ENCODE data around the gene FUT8.
"Not testable (repeated sequence)": the region's sequence is repeated elsewhere in the genome, so short reads cannot be mapped to it uniquely, and the experiment has no call there.

The FUT8 gene

DNA sequence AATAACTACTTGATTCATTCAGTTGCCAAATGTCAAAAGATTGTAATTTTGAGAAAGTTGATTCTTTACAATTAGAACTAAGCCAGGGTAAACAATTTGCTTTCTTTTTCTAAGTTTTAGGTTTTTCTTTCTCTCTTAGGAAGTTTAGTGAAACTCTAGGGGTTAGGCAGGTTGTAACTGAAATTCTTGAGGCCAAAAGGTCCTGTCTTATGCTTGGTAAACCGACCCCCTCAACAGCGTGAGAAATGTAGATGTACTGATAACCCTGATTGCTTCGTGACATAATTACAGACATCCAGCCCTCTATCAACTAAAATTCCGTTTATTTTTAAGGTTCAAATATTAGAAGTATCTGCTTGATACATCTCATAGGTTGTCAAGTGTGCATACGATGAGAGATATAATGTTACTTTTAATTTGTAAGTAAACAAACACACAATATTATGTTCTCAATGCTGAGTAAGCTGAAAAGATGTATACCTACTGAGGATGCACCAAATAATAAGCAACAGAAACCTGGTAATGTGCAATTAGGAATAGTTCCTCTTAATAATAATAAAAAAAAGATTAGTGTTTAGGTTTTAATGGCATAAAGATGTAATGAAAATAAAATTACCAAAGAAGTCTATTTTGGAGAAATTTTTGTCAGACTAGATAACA lies 7.2 kb downstream of the FUT8 start:
- no peak for DNase-seq

DNA sequence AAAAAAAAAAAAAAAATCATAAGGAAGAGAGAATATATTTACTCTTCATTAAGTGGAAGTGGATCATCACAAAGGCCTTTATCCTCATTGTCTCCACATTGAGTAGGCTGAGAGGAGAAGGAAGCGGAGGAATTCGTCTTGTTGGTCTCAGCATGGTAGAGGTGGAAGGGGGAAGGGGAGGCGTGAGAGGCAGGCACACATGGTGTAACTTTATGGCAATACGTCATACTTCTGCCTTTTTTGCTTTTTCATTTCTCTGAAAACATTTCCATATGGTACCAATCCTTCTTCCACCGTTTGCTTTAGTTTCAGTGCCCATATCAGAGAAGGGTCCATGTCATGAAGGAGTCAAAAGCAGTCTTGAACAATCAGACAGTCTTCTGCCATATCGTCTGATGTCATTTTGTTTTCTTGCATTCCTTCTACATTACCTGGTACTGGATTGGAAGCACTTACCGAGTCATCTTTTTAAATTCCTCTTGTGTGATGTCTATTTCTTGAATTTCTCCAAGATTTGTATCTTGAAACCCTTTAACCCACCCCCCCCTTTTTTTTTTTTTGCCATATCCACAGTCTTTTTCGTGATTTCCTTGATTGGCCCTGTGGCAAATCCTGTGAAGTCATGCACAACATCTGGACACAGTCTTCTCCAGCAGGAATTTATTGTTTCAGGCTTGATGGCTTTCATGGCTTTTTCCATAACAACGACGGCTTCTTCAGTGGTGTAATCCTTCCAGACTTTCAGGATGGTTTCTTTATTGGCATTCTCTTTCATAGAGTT lies 8.9 kb downstream of the FUT8 start:
- DNase-seq: no peak

DNA sequence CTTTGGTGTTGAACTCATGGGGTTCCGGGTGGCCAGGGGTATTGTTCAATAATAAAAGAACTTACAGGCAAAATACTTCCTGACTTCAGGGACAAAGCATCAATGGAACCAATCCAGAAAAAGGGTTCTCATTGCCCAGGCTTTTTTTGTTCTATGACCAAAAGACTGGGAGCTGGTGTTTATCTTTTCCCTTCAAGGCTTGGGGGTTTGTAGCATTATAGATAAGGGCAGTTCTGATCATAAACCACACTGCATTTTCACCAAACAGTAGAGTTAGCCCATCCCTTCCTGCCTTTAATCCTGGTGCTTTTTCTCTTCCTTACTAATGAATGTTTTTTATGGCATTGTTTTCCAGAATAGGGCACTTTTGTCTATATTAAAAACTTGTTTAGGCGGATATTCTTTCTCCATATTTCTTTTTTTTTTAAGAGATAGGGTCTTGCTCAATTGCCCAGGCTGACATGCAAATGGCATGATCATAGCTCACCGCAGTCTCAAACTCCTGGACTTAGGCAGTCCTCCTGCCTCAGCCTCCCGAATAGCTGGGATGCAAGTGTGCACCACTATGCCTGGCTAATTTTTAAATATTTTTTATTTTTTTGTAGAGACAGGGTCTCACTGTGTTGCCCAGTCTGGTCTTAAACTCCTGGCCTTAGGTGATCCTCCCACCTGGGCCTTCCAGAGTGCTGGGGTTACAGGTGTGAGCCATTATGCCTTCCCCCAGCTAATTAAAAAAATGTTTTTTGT lies 9.7 kb downstream of the FUT8 start:
- no peak for DNase-seq

DNA sequence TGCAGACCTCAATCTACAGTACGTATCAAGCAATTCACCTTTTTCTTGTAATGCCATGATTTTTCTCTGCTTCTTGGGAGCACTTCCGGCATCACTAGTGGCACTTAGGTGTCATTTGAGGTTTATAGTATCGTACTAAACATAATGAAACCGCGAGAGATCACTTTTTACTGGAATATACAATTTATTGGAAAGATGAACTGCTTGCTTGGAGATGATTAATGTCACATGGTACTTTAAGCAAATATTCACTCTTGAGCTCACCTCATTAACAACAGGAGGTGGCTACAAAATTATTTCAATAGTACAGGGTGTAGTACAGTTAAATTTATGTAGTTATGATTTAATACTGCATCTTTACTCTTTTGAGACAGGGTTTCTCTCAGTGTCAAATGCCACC lies 11.5 kb downstream of the FUT8 start:
- DNase-seq: no peak

DNA sequence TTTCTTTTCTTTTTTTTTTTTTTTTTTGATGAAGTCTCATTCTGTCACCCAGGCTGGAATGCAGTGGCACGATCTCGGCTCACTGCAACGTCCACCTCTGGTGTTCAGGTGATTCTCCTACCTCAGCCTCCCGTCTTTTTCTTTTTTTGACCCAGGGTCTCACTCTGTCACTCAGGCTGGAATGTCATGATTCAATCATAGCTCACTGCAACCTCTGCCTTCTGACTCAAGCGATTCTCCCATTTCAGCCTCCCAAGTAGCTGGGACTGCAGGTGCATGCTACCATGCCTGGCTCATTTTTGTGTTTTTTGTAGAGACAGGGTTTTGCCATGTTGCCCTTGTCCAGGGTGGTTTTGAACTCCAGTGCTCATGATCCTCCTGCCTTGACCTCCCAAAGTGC lies 12.0 kb downstream of the FUT8 start:
- DNase-seq: no peak

DNA sequence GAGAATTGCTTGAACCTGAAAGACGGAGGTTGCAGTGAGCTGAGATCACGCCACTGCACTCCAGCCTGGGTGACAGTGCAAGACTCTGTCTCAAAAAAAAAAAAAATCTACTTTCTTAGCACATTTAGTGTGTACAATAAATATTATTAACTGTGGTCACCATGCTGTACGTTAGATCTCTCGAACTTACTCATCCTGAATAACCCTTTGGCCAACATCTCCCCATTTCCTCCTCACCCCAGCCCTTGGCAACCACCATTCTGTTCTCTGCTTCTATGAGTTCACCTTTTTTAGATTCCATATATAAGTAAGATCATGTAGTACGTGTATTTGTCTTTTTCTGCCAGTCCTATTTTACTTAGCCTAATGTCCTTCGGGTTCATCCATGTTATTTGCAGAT lies 13.4 kb downstream of the FUT8 start:
- no peak for DNase-seq

DNA sequence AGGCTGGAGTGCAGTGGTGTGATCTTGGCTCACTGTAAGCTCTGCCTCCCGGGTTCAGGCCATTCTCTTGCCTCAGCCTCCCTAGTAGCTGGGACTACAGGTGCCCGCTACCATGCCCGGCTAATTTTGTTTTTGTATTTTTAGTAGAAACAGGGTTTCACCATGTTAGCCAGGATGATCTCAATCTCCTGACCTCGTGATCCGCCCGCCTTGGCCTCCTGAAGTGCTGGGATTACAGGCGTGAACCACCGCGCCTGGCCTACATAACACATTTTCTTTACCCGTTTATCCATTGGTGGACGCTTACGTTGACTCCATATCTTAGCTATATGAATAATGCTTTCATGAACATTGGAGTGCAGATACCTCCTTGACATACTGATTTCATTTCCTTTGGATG lies 14.4 kb downstream of the FUT8 start:
- DNase-seq: not testable (repeated sequence)

DNA sequence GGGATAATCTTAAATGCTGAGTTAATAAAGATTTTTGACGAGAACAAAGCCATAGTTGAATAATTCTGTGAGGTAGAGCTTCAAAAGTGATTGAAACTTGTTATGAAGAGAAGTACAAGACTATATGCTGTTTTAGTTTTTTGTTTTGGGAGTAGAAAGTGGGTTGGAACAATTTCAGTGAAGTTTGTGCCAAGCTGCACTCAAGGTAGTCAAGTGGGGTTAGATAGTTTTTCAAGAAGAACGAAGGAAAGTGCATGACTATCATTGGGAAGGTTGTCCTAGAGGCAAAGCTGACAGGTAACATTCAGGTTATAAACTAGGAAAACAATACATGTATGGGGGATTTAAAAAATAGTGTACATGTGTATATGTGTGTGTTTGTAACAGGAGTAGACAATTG lies 16.2 kb downstream of the FUT8 start:
- DNase-seq: no peak

DNA sequence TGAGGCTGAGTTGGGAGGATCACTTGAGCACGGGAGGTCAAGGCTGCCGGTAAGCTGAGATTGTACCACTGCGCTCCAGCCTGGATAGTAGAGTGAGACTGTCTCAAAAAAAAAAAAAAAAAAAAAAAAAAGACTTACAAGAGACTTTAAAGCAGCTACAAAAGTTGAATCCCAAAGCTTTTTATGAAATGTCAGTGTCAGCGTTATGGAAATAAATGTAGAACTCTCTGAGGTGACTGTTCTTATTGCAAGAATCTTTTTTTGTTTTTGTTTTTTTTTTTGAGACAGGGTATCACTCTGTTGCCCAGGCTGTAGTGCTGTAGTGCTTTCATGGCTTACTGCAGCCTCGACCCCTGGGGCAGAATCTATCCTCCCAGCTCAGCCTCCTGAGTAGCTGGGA lies 17.2 kb downstream of the FUT8 start:
- no peak for DNase-seq

DNA sequence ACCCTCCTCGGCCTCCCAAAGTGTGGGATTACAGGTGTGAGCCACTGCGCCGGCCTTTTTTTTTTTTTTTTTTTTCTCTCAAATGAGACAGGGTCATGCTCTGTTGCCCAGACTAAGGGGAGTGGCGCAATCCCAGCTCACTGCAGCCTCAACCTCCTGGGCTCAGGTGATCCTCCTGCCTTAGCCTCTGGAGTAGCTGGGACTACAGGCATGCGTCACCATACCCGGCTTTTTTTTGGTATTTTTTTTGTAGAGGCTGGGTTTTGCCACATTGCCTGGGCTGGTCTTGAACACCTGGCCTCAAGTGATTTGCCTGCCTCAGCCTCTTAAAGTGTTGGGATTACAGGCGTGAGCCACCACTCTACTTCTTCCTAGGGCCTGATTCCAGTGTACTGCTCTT lies 18.7 kb downstream of the FUT8 start:
- no peak for DNase-seq

DNA sequence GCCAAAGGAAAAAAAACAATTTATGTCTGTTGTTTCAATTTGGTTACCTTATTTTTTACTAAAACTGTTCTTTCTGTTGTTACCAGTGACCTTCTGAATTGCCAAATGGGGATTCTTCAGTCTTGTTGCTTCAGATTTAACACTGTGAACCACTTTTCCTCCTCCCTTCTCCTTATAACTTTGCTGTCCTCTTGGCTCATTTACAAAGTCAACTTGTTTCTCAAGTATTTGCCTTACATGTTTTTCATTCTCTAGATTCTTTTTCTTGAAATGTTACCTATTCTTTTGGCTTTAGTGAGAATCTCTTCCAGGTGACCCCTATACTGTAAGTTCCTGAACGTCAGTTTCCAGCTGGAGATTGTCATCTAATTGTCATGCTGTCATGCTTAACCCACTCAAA lies 19.4 kb downstream of the FUT8 start:
- DNase-seq: no peak

DNA sequence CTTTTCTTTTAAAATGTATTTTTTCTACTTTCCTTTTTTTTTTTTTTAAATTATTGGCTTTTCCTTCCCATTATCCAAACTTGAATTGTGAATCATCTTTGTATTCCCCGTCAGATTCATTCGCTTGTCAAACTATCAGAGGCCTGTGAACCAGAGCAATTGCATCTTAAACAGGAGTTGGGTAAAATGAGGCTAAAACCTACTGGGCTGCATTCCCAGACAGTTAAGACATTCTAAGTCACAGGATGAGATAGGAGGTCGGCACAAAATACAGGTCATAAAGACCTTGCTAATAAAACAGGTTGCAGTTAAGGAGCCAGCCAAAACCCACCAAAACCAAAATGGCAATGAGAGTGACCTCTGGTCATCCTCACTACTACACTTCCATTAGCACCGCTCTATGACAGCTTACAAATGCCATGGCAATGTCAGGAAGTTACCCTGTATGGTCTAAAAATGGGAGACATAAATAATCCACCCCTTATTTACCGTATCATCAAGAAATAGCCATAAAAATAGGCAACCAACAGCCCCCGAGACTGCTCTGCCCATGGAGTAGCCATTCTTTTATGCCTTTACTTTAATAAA lies 19.9 kb downstream of the FUT8 start:
- no peak for DNase-seq

DNA sequence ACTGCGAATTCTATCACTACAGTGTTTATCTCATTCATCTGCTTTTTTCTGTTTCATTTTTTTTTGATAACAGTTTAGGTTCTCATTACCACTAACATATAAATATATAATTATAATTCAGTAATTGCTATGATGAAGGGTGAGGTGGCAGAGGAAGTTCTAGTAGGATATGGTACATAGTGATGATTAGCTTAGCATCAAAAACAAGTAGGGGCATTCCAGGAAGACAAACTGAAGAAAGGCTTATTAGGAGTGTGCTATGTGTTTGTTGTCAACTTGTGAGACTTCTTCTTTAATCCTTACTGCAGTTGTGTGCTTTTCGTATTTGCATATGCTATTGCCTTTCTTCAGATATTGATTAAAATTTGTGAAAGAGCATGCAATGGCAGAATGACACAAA lies 20.6 kb downstream of the FUT8 start:
- no peak for DNase-seq

DNA sequence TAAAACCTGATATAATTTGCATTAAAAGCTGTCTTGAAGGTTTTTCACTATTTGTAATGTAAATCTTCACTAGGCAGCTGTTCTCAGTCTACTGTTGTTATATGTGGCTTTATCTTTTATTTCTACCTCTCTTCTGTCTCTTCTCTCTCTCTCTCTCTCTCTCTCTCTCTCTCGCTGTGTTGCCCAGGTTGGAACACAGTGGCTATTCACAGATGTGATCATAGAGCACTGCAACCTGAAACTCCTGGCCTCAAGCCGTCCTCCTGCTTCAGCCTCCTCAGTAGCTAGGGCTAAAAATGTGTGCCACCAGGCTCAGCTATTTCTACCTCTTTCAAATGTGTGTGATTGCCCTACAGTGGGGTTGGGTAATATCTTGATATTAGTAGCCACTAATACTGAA lies 21.1 kb downstream of the FUT8 start:
- DNase-seq: no peak

DNA sequence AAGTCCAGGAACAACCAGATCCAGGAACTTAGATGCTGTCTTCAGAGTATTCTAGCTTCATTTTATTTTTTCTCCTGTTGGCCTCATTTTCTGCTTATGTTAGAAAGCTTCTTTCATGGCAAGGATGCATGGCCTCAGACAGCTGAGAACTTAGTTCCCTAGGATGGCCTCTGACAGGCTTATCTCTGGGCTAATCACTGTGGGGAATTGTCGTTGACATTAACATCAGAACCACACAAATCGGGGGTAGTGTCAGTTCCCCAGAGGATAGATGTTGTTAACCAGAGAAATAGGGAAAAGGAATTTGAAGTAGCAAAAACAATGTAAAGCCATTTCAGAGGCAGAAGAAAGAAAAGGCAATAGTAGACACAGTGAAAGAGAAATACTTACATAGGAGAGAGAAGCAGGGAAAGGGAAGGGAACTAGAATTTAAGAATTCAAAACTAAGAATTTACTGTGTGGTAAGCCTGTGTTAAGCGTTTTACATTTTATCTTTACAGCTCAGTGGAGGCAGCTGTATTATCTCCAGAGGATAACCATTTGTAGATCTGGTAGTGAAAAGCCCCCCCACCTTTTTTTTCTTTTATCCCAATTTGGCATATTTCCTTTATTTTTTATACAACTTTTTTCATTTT lies 21.8 kb downstream of the FUT8 start:
- no peak for DNase-seq

DNA sequence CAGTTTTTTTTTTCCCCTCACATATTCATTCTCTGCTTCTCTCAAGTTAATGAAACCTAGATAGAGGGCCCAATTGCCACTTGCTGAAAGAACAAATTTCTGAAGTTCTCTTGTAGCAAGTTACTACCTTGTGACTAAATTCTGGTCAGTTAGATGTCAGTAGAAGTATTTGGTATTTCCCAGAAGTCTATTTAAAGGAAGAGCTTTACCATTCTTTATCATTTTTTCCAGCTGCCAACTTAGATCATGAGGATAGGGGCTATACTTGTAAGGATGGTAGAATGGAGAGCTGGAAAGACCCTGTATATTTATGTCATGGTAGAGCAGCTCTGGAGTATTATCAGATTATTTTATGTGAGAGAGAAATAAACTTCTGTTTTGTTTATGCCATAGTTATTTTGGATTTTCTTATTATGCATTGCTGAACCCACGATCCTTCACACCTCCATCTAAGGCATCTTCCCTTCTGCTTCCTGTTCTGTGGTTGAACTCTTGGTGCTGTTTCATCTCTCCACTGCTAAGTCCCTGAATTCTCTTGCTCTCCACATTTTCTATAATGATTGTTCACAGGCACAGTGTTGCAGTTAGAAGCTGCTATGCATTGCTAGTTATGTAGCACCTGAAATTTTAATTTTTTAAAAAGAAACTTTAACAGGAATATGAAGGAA lies 25.9 kb downstream of the FUT8 start:
- no peak for DNase-seq

DNA sequence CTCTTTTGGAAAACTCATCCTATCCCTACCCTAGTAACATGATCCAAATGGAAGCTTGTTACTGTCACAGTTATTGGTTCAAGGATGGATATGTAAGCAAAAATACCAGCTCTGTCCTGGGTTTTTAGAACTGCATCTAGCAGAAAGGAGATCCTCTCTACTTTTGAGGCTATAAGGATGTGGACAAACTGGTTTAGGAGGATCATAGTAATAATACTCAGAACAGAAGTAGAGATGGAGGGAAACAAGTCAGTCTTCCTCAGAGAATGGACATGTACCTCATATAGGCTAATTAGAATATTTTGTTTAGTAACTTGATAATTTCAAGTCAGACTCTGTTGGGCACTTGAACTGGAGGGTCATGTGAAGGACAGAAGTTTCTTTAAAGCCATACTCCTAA lies 26.6 kb downstream of the FUT8 start:
- DNase-seq: peak; percentile 4

DNA sequence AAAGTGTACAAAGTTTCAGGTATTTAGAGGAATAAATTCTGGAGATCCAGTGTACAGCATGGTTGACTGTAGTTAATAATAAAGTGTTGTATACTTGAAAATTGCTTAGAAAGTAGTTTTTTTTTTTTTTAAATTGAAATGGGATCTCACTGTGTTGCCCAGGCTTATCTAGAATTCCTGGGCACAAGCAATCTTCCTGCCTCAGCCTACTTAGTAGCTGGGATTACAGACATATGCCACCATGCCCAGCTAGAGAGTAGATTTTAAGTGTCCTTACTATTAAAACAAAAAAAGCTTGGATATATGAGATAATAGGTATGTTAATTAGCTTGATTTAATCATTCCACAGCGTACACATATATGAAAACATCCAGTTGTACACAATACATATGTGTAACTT lies 27.7 kb downstream of the FUT8 start:
- no peak for DNase-seq

DNA sequence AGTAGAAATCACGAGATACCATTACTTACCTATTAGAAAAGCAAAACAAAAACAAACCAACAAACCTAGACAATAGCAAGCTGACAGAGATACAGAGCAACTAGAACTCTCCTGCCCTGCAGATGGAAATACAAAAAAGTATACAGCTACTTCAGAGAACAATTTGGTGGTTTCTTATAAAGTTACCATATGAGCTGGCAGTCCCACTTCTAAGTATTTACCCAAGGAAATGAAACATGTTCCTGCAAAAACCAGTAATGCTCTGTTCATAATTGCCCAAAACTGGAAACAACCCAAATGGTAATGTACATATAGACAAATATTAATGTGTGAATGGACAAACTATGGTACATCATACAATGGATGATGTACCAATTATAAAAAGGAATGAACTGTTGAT lies 31.7 kb downstream of the FUT8 start:
- DNase-seq: no peak

DNA sequence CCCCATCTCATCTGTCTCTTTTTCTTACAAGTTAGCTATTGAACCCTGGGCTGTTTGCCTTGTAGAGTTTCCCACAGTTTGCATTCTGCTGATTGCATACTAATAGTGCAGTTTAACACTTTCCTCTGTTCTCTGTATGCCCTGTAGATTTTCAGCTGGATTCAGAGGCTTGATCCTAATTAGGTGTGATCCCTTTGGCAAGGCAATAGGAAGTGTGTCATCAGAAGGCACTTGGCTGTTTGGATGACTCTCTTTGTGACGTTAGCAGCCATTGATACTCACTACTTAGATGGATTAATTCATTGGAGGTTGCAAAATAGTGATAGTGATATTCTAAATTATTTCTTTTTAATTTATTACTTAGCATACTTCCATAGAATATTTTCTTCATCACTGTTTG lies 33.6 kb downstream of the FUT8 start:
- no peak for DNase-seq

DNA sequence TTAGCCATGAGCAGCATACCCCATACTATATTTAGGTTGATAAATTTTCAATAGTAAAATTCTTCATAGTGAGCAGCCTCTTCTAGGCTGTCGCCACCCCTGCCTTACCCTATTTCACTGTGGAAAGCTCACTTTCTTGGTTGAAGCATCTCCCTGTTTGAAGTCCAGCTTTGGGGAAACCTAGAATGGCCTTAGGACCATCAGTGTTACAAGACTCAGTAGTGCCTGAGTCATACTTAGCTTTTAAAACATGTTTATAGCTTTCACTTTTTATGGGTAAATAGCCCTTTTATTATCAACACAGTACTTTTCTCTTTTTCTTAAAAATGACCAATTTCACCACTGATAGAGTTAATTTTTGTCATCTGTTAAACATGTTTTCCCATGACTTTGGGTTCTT lies 37.1 kb downstream of the FUT8 start:
- no peak for DNase-seq

DNA sequence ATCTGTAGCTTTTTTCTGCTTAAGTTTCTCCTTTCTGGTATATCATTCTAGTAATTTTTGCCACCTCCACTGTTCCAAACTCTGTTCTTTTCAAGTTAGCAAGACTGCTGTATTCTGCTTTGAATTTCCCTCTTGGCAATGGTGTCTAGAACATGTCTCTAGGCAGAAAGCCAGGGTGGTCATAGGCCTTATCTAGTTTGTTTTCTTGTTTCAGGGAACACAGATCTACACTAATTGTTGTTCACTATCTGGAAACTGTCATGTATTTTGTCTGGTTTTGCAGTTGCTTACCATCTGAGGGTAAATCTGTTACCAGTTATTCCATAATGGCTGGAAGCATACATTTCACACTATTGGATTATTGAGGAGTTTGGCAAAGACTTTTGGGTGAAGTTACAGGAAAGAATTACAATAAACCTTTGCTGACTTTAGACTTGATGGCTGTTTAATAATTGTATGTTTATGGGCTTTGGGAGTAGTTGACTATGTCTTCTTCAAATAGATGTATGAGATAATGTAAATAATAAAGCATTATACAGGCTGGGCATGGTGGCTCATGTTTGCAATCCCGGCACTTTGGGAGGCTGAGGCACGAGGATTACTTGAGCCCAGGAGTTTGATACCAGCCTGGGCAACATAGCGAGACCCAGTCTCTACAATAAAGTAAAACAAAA lies 41.4 kb downstream of the FUT8 start:
- DNase-seq: no peak

Measured in DMS53 (cell line).